HEK293 (cell line): ENCODE results near the gene VDR.

Experiments
- CTCF ChIA-PET: fragments of 350-600 bp; formaldehyde crosslinking; extraction: SDS; loops from one replicate; lab custom pipeline; 2021; ENCODE audit warnings: antibody characterized with exemption; lab: Yijun Ruan, JAX
- POLR2A ChIA-PET: fragments of 300-600 bp; formaldehyde crosslinking; extraction: SDS; loops from one replicate; lab custom pipeline; 2020; ENCODE audit warnings: antibody characterized with exemption, inconsistent platforms; lab: Yijun Ruan, JAX
- H3K27ac ChIP-seq: fragments of 200-500 bp; sonication (Bioruptor generic); 2 replicates; pipeline ENCODE4 v1.5.1; 2014; ENCODE audit warnings: low read depth, low read length, control low read depth, inconsistent platforms; ENCODE audit errors: extremely low read depth
- H3K36me3 ChIP-seq, 2 experiments: fragments of 200-500 bp in 1 of 2; sonication (Bioruptor generic) in 1 of 2; 1 replicate in 1 of 2; 2 replicates in 1 of 2; pipeline ENCODE4 v1.5.1; 2014 to 2017; ENCODE audit warnings: inconsistent platforms in 2 of 2, low read length in 2 of 2; ENCODE audit not compliant: control insufficient read depth in 2 of 2, insufficient read depth in 1 of 2
- H3K4me1 ChIP-seq: fragments of 200-500 bp; sonication (Bioruptor generic); 2 replicates; pipeline ENCODE4 v1.5.1; 2014; ENCODE audit warnings: mild to moderate bottlenecking, low read length, inconsistent platforms; ENCODE audit not compliant: control insufficient read depth, insufficient read depth
- H3K4me3 ChIP-seq: 2 replicates; pipeline ENCODE4 v1.5.1; 2011; ENCODE audit warnings: low read depth, mild to moderate bottlenecking, control low read depth, low read length, moderate library complexity
- H3K9me3 ChIP-seq: fragments of 200-500 bp; sonication (Bioruptor generic); 2 replicates; pipeline ENCODE4 v1.5.1; 2014; ENCODE audit warnings: low read depth, low read length, inconsistent platforms; ENCODE audit not compliant: control insufficient read depth, insufficient read depth
- EGR2 ChIP-seq: fragments of 450-650 bp; formaldehyde crosslinking; IDR thresholded peaks from 2 replicates; pipeline ENCODE4 v1.5.1; 2016; ENCODE audit warnings: low read depth, missing biosample characterization, missing genetic modification characterization
- GLI2 ChIP-seq: fragments of 450-650 bp; formaldehyde crosslinking; IDR thresholded peaks from 2 replicates; pipeline ENCODE4; 2017; ENCODE audit warnings: missing biosample characterization, missing genetic modification characterization, low read depth, borderline replicate concordance
- INSM2 ChIP-seq: fragments of 450-650 bp; formaldehyde crosslinking; IDR thresholded peaks from 2 replicates; pipeline ENCODE4 v1.5.1; 2016; ENCODE audit warnings: missing biosample characterization, missing genetic modification characterization
- KLF8 ChIP-seq: fragments of 450-650 bp; formaldehyde crosslinking; IDR thresholded peaks from 2 replicates; pipeline ENCODE4 v1.5.1; 2016; ENCODE audit warnings: missing biosample characterization, missing genetic modification characterization
- PRDM1 ChIP-seq: fragments of 450-650 bp; formaldehyde crosslinking; IDR thresholded peaks from 2 replicates; pipeline ENCODE4; 2016; ENCODE audit warnings: missing biosample characterization, missing genetic modification characterization
- SP7 ChIP-seq: fragments of 450-650 bp; formaldehyde crosslinking; IDR thresholded peaks from 2 replicates; pipeline ENCODE4 v1.5.1; 2016; ENCODE audit warnings: missing biosample characterization, missing genetic modification characterization
- TCF7L2 ChIP-seq: IDR thresholded peaks from 2 replicates; pipeline ENCODE4 v1.6.1; 2011; ENCODE audit warnings: low read depth, mild to moderate bottlenecking, inconsistent platforms, low read length, moderate library complexity, borderline replicate concordance
- ZBTB20 ChIP-seq: fragments of 450-650 bp; formaldehyde crosslinking; IDR thresholded peaks from 2 replicates; pipeline ENCODE4 v1.5.1; 2016; ENCODE audit warnings: missing biosample characterization, missing genetic modification characterization
- ZBTB21 ChIP-seq: fragments of 450-650 bp; formaldehyde crosslinking; IDR thresholded peaks from 2 replicates; pipeline ENCODE4 v1.5.1; 2017; ENCODE audit warnings: missing biosample characterization, missing genetic modification characterization
- ZFHX2 ChIP-seq: fragments of 450-650 bp; formaldehyde crosslinking; conservative IDR thresholded peaks from 2 replicates; pipeline ENCODE4 v1.5.1; 2016; ENCODE audit warnings: missing biosample characterization, missing genetic modification characterization
- ZFP37 ChIP-seq: fragments of 450-650 bp; formaldehyde crosslinking; IDR thresholded peaks from 2 replicates; pipeline ENCODE4 v1.5.1; 2016; ENCODE audit warnings: missing biosample characterization, missing genetic modification characterization
- ZNF10 ChIP-seq: fragments of 450-650 bp; formaldehyde crosslinking; IDR thresholded peaks from 2 replicates; pipeline ENCODE4 v1.5.1; 2017; ENCODE audit warnings: missing biosample characterization, missing genetic modification characterization
- ZNF138 ChIP-seq: fragments of 450-650 bp; formaldehyde crosslinking; IDR thresholded peaks from 2 replicates; pipeline ENCODE4 v1.5.1; 2016; ENCODE audit warnings: missing biosample characterization, missing genetic modification characterization, borderline replicate concordance
- ZNF24 ChIP-seq: fragments of 450-650 bp; formaldehyde crosslinking; IDR thresholded peaks from 2 replicates; pipeline ENCODE4 v1.5.1; 2016; ENCODE audit warnings: missing biosample characterization, missing genetic modification characterization
- ZNF274 ChIP-seq, 2 experiments: fragments of 200-500 bp in 1 of 2; fragments of 450-650 bp in 1 of 2; sonication (Bioruptor generic) in 1 of 2; formaldehyde crosslinking in 1 of 2; IDR thresholded peaks; 2 replicates each; pipeline versions ENCODE4 v1.5.1 to v1.6.1; 2014 to 2016; ENCODE audit warnings: borderline replicate concordance in 1 of 2, inconsistent platforms in 1 of 2, low read length in 1 of 2, missing biosample characterization in 1 of 2, missing genetic modification characterization in 1 of 2
- ZNF394 ChIP-seq: fragments of 450-650 bp; formaldehyde crosslinking; IDR thresholded peaks from 2 replicates; pipeline ENCODE4 v1.5.1; 2016; ENCODE audit warnings: missing biosample characterization, missing genetic modification characterization, mild to moderate bottlenecking, moderate library complexity, borderline replicate concordance
- ZNF433 ChIP-seq: fragments of 450-650 bp; formaldehyde crosslinking; IDR thresholded peaks from 2 replicates; pipeline ENCODE4 v1.5.1; 2016; ENCODE audit warnings: missing biosample characterization, missing genetic modification characterization, low read depth
- ZNF529 ChIP-seq: fragments of 450-650 bp; formaldehyde crosslinking; IDR thresholded peaks from 2 replicates; pipeline ENCODE4 v1.5.1; 2017; ENCODE audit warnings: missing genetic modification characterization, missing biosample characterization; ENCODE audit not compliant: insufficient replicate concordance
- ZNF530 ChIP-seq: fragments of 450-650 bp; formaldehyde crosslinking; IDR thresholded peaks from 2 replicates; pipeline ENCODE4 v1.5.1; 2016; ENCODE audit warnings: low read depth, missing biosample characterization, missing genetic modification characterization
- ZNF558 ChIP-seq: fragments of 450-650 bp; formaldehyde crosslinking; IDR thresholded peaks from 2 replicates; pipeline ENCODE4 v1.5.1; 2016; ENCODE audit warnings: missing biosample characterization, missing genetic modification characterization
- ZNF600 ChIP-seq: fragments of 450-650 bp; formaldehyde crosslinking; IDR thresholded peaks from 2 replicates; pipeline ENCODE4 v1.5.1; 2016; ENCODE audit warnings: missing biosample characterization, missing genetic modification characterization
- ZNF692 ChIP-seq: fragments of 450-650 bp; formaldehyde crosslinking; IDR thresholded peaks from 2 replicates; pipeline ENCODE4 v1.5.1; 2016; ENCODE audit warnings: missing biosample characterization, missing genetic modification characterization
- ZNF776 ChIP-seq: fragments of 450-650 bp; formaldehyde crosslinking; IDR thresholded peaks from 2 replicates; pipeline ENCODE4 v1.5.0; 2017; ENCODE audit warnings: missing biosample characterization, missing genetic modification characterization, borderline replicate concordance
- ZNF785 ChIP-seq: fragments of 450-650 bp; formaldehyde crosslinking; IDR thresholded peaks from 2 replicates; pipeline ENCODE4 v1.5.1; 2016; ENCODE audit warnings: missing biosample characterization, missing genetic modification characterization
- ZNF843 ChIP-seq: fragments of 450-650 bp; formaldehyde crosslinking; IDR thresholded peaks from 2 replicates; pipeline ENCODE4 v1.5.1; 2016; ENCODE audit warnings: missing biosample characterization, missing genetic modification characterization
- ZSCAN18 ChIP-seq: fragments of 450-650 bp; formaldehyde crosslinking; IDR thresholded peaks from 2 replicates; pipeline ENCODE4 v1.5.1; 2016; ENCODE audit warnings: missing biosample characterization, missing genetic modification characterization

Gene VDR

GRCh38 chr12:47821346-47821706 is 83.5 kb downstream of the VDR start:
- Histone ChIP-seq H3K36me3 (no peaks in the 10 kb centered on the region), H3K4me1 (peaks cover 3% of the 10 kb centered on the region; the same call in 1 of the 2 replicates), H3K9me3 (no peaks in the 10 kb centered on the region), H3K4me3 (no peak overlapping the region), H3K27ac (no peak overlapping the region)
- ChIA-PET CTCF (interaction anchor here (0.5 to 7.3 kb wide), 4 partner anchors 14 to 116 kb away, joined by 3 to 91 read pairs (median 10); no protein-coding TSS in a partner anchor), POLR2A (interaction anchor here (0.6 to 2.6 kb wide), 5 partner anchors 8 to 45 kb away, joined by 3 to 18 read pairs (median 5); no protein-coding TSS in a partner anchor)
- peak; percentile 27; the same call in 1 of the 2 replicates for TF ChIP-seq ZNF530 (tag by site-specific recombination)
- no peak for TF ChIP-seq ZNF785 (tag by site-specific recombination)
- no peak for TF ChIP-seq ZBTB21 (tag by site-specific recombination)

GRCh38 chr12:47820631-47821345 is 84.0 kb downstream of the VDR start:
- no peak overlapping the region for H3K27ac ChIP-seq
- ChIA-PET CTCF (interaction anchor here (0.5 to 7.3 kb wide), 4 partner anchors 15 to 116 kb away, joined by 3 to 91 read pairs (median 10); no protein-coding TSS in a partner anchor), POLR2A (interaction anchor here (0.6 to 2.6 kb wide), 9 partner anchors 9 to 52 kb away, joined by 3 to 18 read pairs (median 4); no protein-coding TSS in a partner anchor)
- no peaks in the 10 kb centered on the region for H3K36me3 ChIP-seq
- H3K4me1 ChIP-seq: peaks cover 3% of the 10 kb centered on the region; the same call in 1 of the 2 replicates
- peak overlapping the region; percentile 67 for H3K4me3 ChIP-seq
- no peaks in the 10 kb centered on the region for H3K9me3 ChIP-seq
- TF ChIP-seq ZNF433 (tag by site-specific recombination) (no peak), ZNF138 (tag by site-specific recombination) (no peak), ZNF274 (IDR thresholded peaks at IDR 0.05; ENCODE audit: low read length) (no peak), ZNF274 (tag by site-specific recombination; IDR thresholded peaks at IDR 0.05; ENCODE audit: borderline replicate concordance) (no peak), ZSCAN18 (tag by site-specific recombination) (0 out of 2 replicates have a peak, but pooled peaks have one; percentile 9), GLI2 (no peak), INSM2 (tag by site-specific recombination) (peak; percentile 94), SP7 (tag by site-specific recombination) (peak; percentile 66; the same call in 1 of the 2 replicates), ZNF10 (tag by site-specific recombination) (no peak), ZNF843 (tag by site-specific recombination) (no peak), KLF8 (tag by site-specific recombination) (no peak), ZNF394 (tag by site-specific recombination) (0 out of 2 replicates have a peak, but pooled peaks have one; percentile 10), ZNF600 (peak; percentile 93), ZFP37 (tag by site-specific recombination) (no peak), TCF7L2 (no peak), PRDM1 (tag by site-specific recombination) (peak; percentile 71; the same call in 1 of the 2 replicates), ZNF692 (tag by site-specific recombination) (0 out of 2 replicates have a peak, but pooled peaks have one; percentile 33), ZNF24 (tag by site-specific recombination) (peak; percentile 81; the same call in 1 of the 2 replicates), ZNF529 (tag by site-specific recombination) (no peak), ZNF558 (tag by site-specific recombination) (no peak; the same call in 1 of the 2 replicates), ZNF776 (no peak), ZFHX2 (tag by site-specific recombination) (peak; percentile 75), ZBTB21 (tag by site-specific recombination) (peak; percentile 65; the same call in 1 of the 2 replicates), EGR2 (tag by site-specific recombination) (peak; percentile 76), ZBTB20 (peak; percentile 31; the same call in 1 of the 2 replicates)
